K562 (cell line): ENCODE data around the gene SLC26A3. TPM values are rescaled to one million over a fixed set of nuclear protein-coding genes. Genes with fewer than 3 reads are reported as not detected.

ENCODE experiments used
- ATAC-seq: fragments of 200-7000 bp; cut with Tn5 transposase; 3 replicates; pipeline ENCODE4 v1.9.1; 2020; ENCODE audit warnings: moderate library complexity
- BruUV-seq: library from RNA; stranded (reverse); fragments of 400-500 nt; replicated peaks from 2 replicates; lab custom pipeline; 2021; lab: Mats Ljungman, UMichigan
- CTCF ChIA-PET: fragments of 300-600 bp; formaldehyde crosslinking; extraction: SDS; loops from one replicate; lab custom pipeline; 2021; ENCODE audit warnings: low intra/inter-chr PET ratio; lab: Yijun Ruan, JAX
- POLR2A ChIA-PET: fragments of 300-600, 350-650 bp; sonication (Branson Sonifier 250); formaldehyde crosslinking; extraction: SDS; loops from one replicate; lab custom pipeline; 2021; ENCODE audit warnings: antibody characterized with exemption, inconsistent platforms; lab: Yijun Ruan, JAX
- DNase-seq, 4 experiments: peaks; one replicate each; pipeline versions ENCODE4 v3.0.0 to v3.0.0-alpha.2; 2011 to 2018; ENCODE audit warnings: low spot score in 3 of 4, mixed read lengths in 3 of 4; ENCODE audit errors: extremely low read depth in 1 of 4
- FAIRE-seq: peaks from 2 replicates; lab custom pipeline; 2011; peaks lifted over from hg19 to GRCh38; lab: Jason Lieb, UNC
- H2AFZ ChIP-seq: 2 replicates; pipeline ENCODE4 v1.6.0; 2011; ENCODE audit warnings: low read depth, low read length, control low read depth, inconsistent platforms
- H3K27ac ChIP-seq: fragments of 200-600 bp; 3 replicates; pipeline ENCODE4 v1.8.0; 2011; ENCODE audit warnings: low read depth, mild to moderate bottlenecking, control low read depth, inconsistent platforms, low read length, moderate library complexity, mixed read lengths; ENCODE audit errors: extremely low read depth
- H3K27me3 ChIP-seq, 2 experiments: fragments of 300-600 bp in 1 of 2; 2 replicates in 1 of 2; 3 replicates in 1 of 2; pipeline versions ENCODE4 v1.6.0 to v1.8.0; 2011; ENCODE audit warnings: inconsistent platforms in 2 of 2, low read length in 2 of 2, mild to moderate bottlenecking in 1 of 2, mixed read lengths in 1 of 2, moderate library complexity in 1 of 2; ENCODE audit not compliant: control insufficient read depth in 2 of 2, insufficient read depth in 2 of 2
- H3K36me3 ChIP-seq: fragments of 300-600 bp; 3 replicates; pipeline ENCODE4 v1.8.0; 2011; ENCODE audit warnings: mild to moderate bottlenecking, low read length, inconsistent platforms; ENCODE audit not compliant: control insufficient read depth, insufficient read depth
- H3K4me1 ChIP-seq, 2 experiments: fragments of 200-600 bp in 1 of 2; replicated peaks in 1 of 2; 2 replicates in 1 of 2; 3 replicates in 1 of 2; pipeline versions ENCODE4 v1.5.1 to v1.8.0; 2011; ENCODE audit warnings: inconsistent platforms in 2 of 2, low read length in 2 of 2, mild to moderate bottlenecking in 1 of 2, mixed read lengths in 1 of 2, moderate library complexity in 1 of 2; ENCODE audit not compliant: control insufficient read depth in 2 of 2, insufficient read depth in 2 of 2
- H3K4me2 ChIP-seq: 2 replicates; pipeline ENCODE4 v1.6.1; 2011; ENCODE audit warnings: low read length, control low read depth, inconsistent platforms, mixed read lengths; ENCODE audit not compliant: insufficient read depth
- H3K4me3 ChIP-seq: fragments of 200-600 bp; sonication (generic), shearing (Covaris generic); 2 replicates; pipeline ENCODE4 v1.5.1; 2016; ENCODE audit warnings: control low read depth, inconsistent platforms
- H3K79me2 ChIP-seq: fragments of 200-600 bp; 3 replicates; pipeline ENCODE4 v1.8.0; 2011; ENCODE audit warnings: low read length, inconsistent platforms; ENCODE audit not compliant: control insufficient read depth, insufficient read depth
- H3K9ac ChIP-seq, 2 experiments: 2 replicates each; pipeline versions ENCODE4 v1.6.0 to v1.6.1; 2011; ENCODE audit warnings: low read depth in 2 of 2, low read length in 2 of 2, control low read depth in 1 of 2, inconsistent platforms in 1 of 2, mild to moderate bottlenecking in 1 of 2, mixed read lengths in 1 of 2; ENCODE audit not compliant: insufficient read depth in 1 of 2
- H3K9me1 ChIP-seq: one replicate; pipeline ENCODE4 v1.6.0; 2011; ENCODE audit warnings: inconsistent platforms, mild to moderate bottlenecking, low read length, moderate library complexity; ENCODE audit not compliant: control insufficient read depth, insufficient read depth
- H3K9me3 ChIP-seq: replicated peaks from 2 replicates; pipeline ENCODE4 v1.5.1; 2011; ENCODE audit warnings: low read depth, low read length, inconsistent platforms; ENCODE audit not compliant: control insufficient read depth, insufficient read depth
- H4K20me1 ChIP-seq: replicated peaks from 2 replicates; pipeline ENCODE4 v1.6.1; 2011; ENCODE audit warnings: low read length, inconsistent platforms, mixed read lengths; ENCODE audit not compliant: control insufficient read depth, insufficient read depth
- ARID3B ChIP-seq: fragments of 250-450 bp; sonication (Bioruptor Pico); IDR thresholded peaks from 2 replicates; pipeline ENCODE4 v1.4.0; 2020; ENCODE audit warnings: borderline replicate concordance
- BDP1 ChIP-seq: IDR thresholded peaks from 3 replicates; pipeline ENCODE4 v1.6.1; 2011; ENCODE audit not compliant: insufficient read length, insufficient read depth
- HCFC1 ChIP-seq: IDR thresholded peaks from 2 replicates; pipeline ENCODE4 v1.6.1; 2012; ENCODE audit warnings: low read depth, low read length, improper control_type of control experiment
- JUNB ChIP-seq: fragments of 450-650 bp; formaldehyde crosslinking; conservative IDR thresholded peaks from 2 replicates; pipeline ENCODE4 v1.4.0; 2020; ENCODE audit warnings: mild to moderate bottlenecking
- MIER1 ChIP-seq: fragments of 450-650 bp; IDR thresholded peaks from 2 replicates; pipeline ENCODE4 v1.6.1; 2016; ENCODE audit warnings: antibody characterized with exemption, mild to moderate bottlenecking, low read depth
- NBN ChIP-seq: fragments of 450-650 bp; IDR thresholded peaks from 2 replicates; pipeline ENCODE4 v1.6.1; 2016; ENCODE audit warnings: low read depth, mild to moderate bottlenecking
- REST ChIP-seq, 2 experiments: fragments of 450-650 bp; formaldehyde crosslinking in 1 of 2; IDR thresholded peaks; 2 replicates each; pipeline versions ENCODE4 v1.4.0 to v1.6.1; 2014 to 2020; ENCODE audit warnings: mild to moderate bottlenecking in 2 of 2, borderline replicate concordance in 1 of 2, low read depth in 1 of 2
- SMARCB1 ChIP-seq: IDR thresholded peaks from 2 replicates; pipeline ENCODE4 v1.6.1; 2011; ENCODE audit warnings: improper control_type of control experiment, low read depth; ENCODE audit not compliant: insufficient read length
- SMARCC2 ChIP-seq: fragments of 450-650 bp; IDR thresholded peaks from 2 replicates; pipeline ENCODE4 v1.6.1; 2017; ENCODE audit warnings: antibody characterized with exemption, moderate library complexity, mild to moderate bottlenecking, low read depth
- WGBS: fragments of 100-300 bp; shearing (Covaris generic); methylation state at CpG from one replicate; pipeline ENCODE4 v1.1.6; 2016; ENCODE audit warnings: low coverage, mixed read lengths; ENCODE audit not compliant: insufficient coverage; ENCODE audit errors: missing lambda C conversion rate; 5-methylcytosine and 5-hydroxymethylcytosine counted together
- in situ Hi-C: fragments of 300-500 bp; cut with MboI; formaldehyde crosslinking; loops from 4 replicates; pipeline ENCODE4 v1.15.0; 2018; ENCODE audit warnings: inconsistent platforms, mixed read lengths
- intact Hi-C: fragments of 100-400 bp; cut with micrococcal nuclease; formaldehyde crosslinking; loops from 2 replicates; pipeline ENCODE4 v1.14.2; 2022
- polyA plus RNA-seq, 8 experiments: library from polyadenylated mRNA; depleted of rRNA in 4 of 8; stranded (reverse) in 5 of 8; unstranded in 3 of 8; fragments of >200 nt; fragmentation: Nextera tagmentation in 2 of 8; fragmentation: Illumina TruSeq in 1 of 8; extraction: Ambion mirVana in 2 of 8; extraction: Trizol in 1 of 8; gene quantifications; 2 replicates each; pipeline versions ENCODE4 v1.2.1 to v1.2.3, GENCODE V29; 2011 to 2014; ENCODE audit warnings: inconsistent platforms in 1 of 8, missing spikeins in 1 of 8
- total RNA-seq, 7 experiments: library from RNA; depleted of rRNA in 6 of 7; stranded (reverse); fragments of >200 nt in 6 of 7; fragmentation: Illumina TruSeq in 2 of 7; extraction: Trizol in 2 of 7; gene quantifications; 2 replicates each; pipeline versions ENCODE4 v1.2.1 to v1.2.3, GENCODE V29; 2011 to 2021; ENCODE audit warnings: low replicate concordance in 1 of 7
- TF ChIP-seq, protein P1 (sequence below): fragments of 250-450 bp; sonication (Bioruptor Pico); IDR thresholded peaks from 2 replicates; pipeline ENCODE4 v1.8.0; 2022; ENCODE audit warnings: moderate library complexity, mild to moderate bottlenecking, inconsistent platforms

The SLC26A3 gene
- total and polyA plus RNA-seq, 9 of the 15 experiments (the other 6 are each of a cell fraction or from before 2014, with no cell fraction given), result 0.86 TPM; not detected in 8

GRCh38 chr7:107837145-107837512 lies 34.1 kb upstream of the SLC26A3 start:
- POLR2A ChIA-PET, result interaction anchor here (0.7 to 1.3 kb wide), 4 partner anchors 12 to 669 kb away, joined by 3 read pairs; partner anchors contain the start of gene HBP1
- Histone ChIP-seq H4K20me1 (0 out of 2 replicates have a peak, but pooled peaks cover 5% of the 10 kb centered on the region), H3K27ac (no peak overlapping the region), H3K4me3 (no peak overlapping the region), H3K9ac (0 out of 4 replicates have a peak overlapping the region, but pooled peaks of 1 of the 2 experiments have one; percentile 39), H3K27me3 (no peaks in the 10 kb centered on the region), H3K4me2 (peak overlapping the region; percentile 54; the same call in 1 of the 2 replicates), H3K9me1 (no peaks in the 10 kb centered on the region), H3K4me1 (peaks cover 23 to 36% of the 10 kb centered on the region in 2 experiments), H3K36me3 (no peaks in the 10 kb centered on the region), H3K9me3 (peaks cover 1% of the 10 kb centered on the region; the same call in 1 of the 2 replicates), H2AFZ (no peak overlapping the region), H3K79me2 (no peaks in the 10 kb centered on the region)
- CTCF ChIA-PET, result interaction anchor here (0.6 kb wide), 1 partner anchor 297 kb away, joined by 3 read pairs; no protein-coding TSS in a partner anchor
- in situ Hi-C loops (no loop called here), intact Hi-C loops (no loop called here)
- ATAC-seq (no peak), FAIRE-seq (no peak), DNase-seq (no peak)
- WGBS, result 6% methylated on average over 1 of the region's 1 CpG
- TF ChIP-seq ARID3B (no peak), JUNB (CRISPR knock-in tag) (no peak), REST (IDR thresholded peaks at IDR 0.05; ENCODE audit: borderline replicate concordance) (peak; percentile 30; the same call in 1 of the 2 replicates), REST (CRISPR knock-in tag; IDR thresholded peaks at IDR 0.05; ENCODE audit: low read depth) (no peak), MIER1 (no peak), SMARCB1 (peak; percentile 91), NBN (no peak), HCFC1 (no peak), SMARCC2 (no peak), BDP1 (no peak)
- TF ChIP-seq, protein P1, sequence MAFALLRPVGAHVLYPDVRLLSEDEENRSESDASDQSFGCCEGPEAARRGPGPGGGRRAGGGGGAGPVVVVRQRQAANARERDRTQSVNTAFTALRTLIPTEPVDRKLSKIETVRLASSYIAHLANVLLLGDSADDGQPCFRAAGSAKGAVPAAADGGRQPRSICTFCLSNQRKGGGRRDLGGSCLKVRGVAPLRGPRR (CRISPR knock-in tag), result no peak
- BruUV-seq, result no TSS peak
